Karpas-422 (cell line): ENCODE data around the gene HNRNPCL1. TPM values are rescaled to one million over a fixed set of nuclear protein-coding genes. Genes with fewer than 3 reads are reported as not detected.

ENCODE experiments used
- total RNA-seq: library from RNA; depleted of rRNA; stranded (reverse); fragments of >200 nt; shearing (Covaris generic); gene quantifications from 2 replicates; pipeline ENCODE4 v1.2.3, GENCODE V29; 2014; ENCODE audit warnings: low replicate concordance; rRNA removed

Gene HNRNPCL1
- total RNA-seq, 1 experiment from 2014 or later, result not detected

Other genes with a start within 250 kb of the HNRNPCL1 start
- 0.19 TPM in 1 of 2 replicates, not detected in the other for gene DHRS3, start 230.5 kb downstream of the HNRNPCL1 start, total RNA-seq
- not detected in 2 replicates for gene AADACL4, start 204.6 kb downstream of the HNRNPCL1 start, total RNA-seq
- gene AADACL3, start 132.6 kb downstream of the HNRNPCL1 start, total RNA-seq, result not detected in 2 replicates
- not detected in 2 replicates for gene CFAP107, start 102.5 kb downstream of the HNRNPCL1 start, total RNA-seq
- gene PRAMEF12, start 75.0 kb downstream of the HNRNPCL1 start, total RNA-seq, result not detected in 2 replicates
- not detected in 2 replicates for gene PRAMEF1, start 57.3 kb downstream of the HNRNPCL1 start, total RNA-seq
- gene PRAMEF11, start 17.3 kb downstream of the HNRNPCL1 start, total RNA-seq, result not detected in 2 replicates
- gene PRAMEF2, start 8.4 kb upstream of the HNRNPCL1 start, total RNA-seq, result not detected in 2 replicates
- not detected in 2 replicates for gene PRAMEF4, start 37.5 kb upstream of the HNRNPCL1 start, total RNA-seq
- gene PRAMEF10, start 49.5 kb upstream of the HNRNPCL1 start, total RNA-seq, result not detected in 2 replicates
- not detected in 2 replicates for gene PRAMEF7, start 67.9 kb upstream of the HNRNPCL1 start, total RNA-seq
- not detected in 2 replicates for gene PRAMEF6, start 98.9 kb upstream of the HNRNPCL1 start, total RNA-seq
- gene PRAMEF27, start 207.9 kb upstream of the HNRNPCL1 start, total RNA-seq, result not detected in 2 replicates
- gene HNRNPCL3, start 212.0 kb upstream of the HNRNPCL1 start, total RNA-seq, result not detected in 2 replicates
- gene PRAMEF25, start 222.1 kb upstream of the HNRNPCL1 start, total RNA-seq, result not detected in 2 replicates